Measurements from ENCODE around the gene RSPO3. TPM values are rescaled to one million over a fixed set of nuclear protein-coding genes. Genes with fewer than 3 reads are reported as not detected.

RSPO3 gene
- total RNA-seq, 1 experiment from 2014 or later: not detected

GRCh38 chr6:127128066-127128465 is 9.6 kb downstream of the RSPO3 start:
- BruUV-seq (replicated peaks): no TSS peak
- Mint-ChIP-seq H3K27ac (ENCODE audit: unreplicated experiment) (no peak overlapping the region), H3K4me1 (ENCODE audit: low read depth, unreplicated experiment) (no peaks in the 10 kb centered on the region), H3K27me3 (ENCODE audit: unreplicated experiment) (peaks cover 23% of the 10 kb centered on the region), H3K9me3 (ENCODE audit: low read depth, unreplicated experiment) (no peaks in the 10 kb centered on the region), H3K4me3 (ENCODE audit: low read depth, unreplicated experiment) (no peak overlapping the region), H3K36me3 (ENCODE audit: insufficient read depth, unreplicated experiment) (no peaks in the 10 kb centered on the region)
- intact Hi-C loops (cut with micrococcal nuclease; ENCODE audit: unreplicated experiment): loop anchor here (10.0 kb wide), 1 partner anchor 463 kb away; no protein-coding TSS in a partner anchor
- TF ChIP-seq, protein P1, sequence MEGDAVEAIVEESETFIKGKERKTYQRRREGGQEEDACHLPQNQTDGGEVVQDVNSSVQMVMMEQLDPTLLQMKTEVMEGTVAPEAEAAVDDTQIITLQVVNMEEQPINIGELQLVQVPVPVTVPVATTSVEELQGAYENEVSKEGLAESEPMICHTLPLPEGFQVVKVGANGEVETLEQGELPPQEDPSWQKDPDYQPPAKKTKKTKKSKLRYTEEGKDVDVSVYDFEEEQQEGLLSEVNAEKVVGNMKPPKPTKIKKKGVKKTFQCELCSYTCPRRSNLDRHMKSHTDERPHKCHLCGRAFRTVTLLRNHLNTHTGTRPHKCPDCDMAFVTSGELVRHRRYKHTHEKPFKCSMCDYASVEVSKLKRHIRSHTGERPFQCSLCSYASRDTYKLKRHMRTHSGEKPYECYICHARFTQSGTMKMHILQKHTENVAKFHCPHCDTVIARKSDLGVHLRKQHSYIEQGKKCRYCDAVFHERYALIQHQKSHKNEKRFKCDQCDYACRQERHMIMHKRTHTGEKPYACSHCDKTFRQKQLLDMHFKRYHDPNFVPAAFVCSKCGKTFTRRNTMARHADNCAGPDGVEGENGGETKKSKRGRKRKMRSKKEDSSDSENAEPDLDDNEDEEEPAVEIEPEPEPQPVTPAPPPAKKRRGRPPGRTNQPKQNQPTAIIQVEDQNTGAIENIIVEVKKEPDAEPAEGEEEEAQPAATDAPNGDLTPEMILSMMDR (IDR thresholded peaks at IDR 0.05; ENCODE audit: unreplicated experiment): no peak
- no peak for DNase-seq
- CTCF ChIA-PET: no interaction called here

DNA sequence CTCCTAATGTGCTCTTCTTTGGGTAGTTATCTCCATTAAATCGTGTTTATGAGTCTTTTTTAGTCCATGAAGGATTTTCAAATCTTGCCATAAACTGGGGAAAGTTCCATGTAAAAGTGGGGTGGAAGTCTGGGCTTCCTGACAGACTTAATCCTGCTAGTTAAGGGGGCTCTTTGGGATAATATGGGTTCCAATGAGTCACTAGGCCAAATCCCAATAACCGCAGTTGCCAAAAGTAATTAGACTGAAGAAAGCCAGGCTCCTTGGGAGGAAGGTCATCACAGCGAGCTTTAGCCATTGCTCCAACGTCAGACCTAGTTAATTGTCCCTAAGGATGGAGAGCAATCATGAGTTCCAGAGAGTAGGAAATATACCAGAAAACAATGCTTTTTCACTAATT is 10.8 kb downstream of the RSPO3 start:
- intact Hi-C loops (cut with micrococcal nuclease; ENCODE audit: unreplicated experiment): loop anchor here (10.0 kb wide), 1 partner anchor 464 kb away; no protein-coding TSS in a partner anchor
- no TSS peak for BruUV-seq (replicated peaks)
- H3K27ac Mint-ChIP-seq (ENCODE audit: unreplicated experiment): no peak overlapping the region
- H3K4me3 Mint-ChIP-seq (ENCODE audit: low read depth, unreplicated experiment): no peak overlapping the region
- H3K36me3 Mint-ChIP-seq (ENCODE audit: insufficient read depth, unreplicated experiment): no peaks in the 10 kb centered on the region
- H3K27me3 Mint-ChIP-seq (ENCODE audit: unreplicated experiment): peaks cover 23% of the 10 kb centered on the region
- CTCF ChIA-PET: interaction anchor here (0.6 kb wide), 2 partner anchors 14 to 502 kb away, joined by 3 read pairs; no protein-coding TSS in a partner anchor
- no peak for DNase-seq
- TF ChIP-seq, protein P1 (IDR thresholded peaks at IDR 0.05; ENCODE audit: unreplicated experiment): no peak
- no peaks in the 10 kb centered on the region for H3K9me3 Mint-ChIP-seq (ENCODE audit: low read depth, unreplicated experiment)
- H3K4me1 Mint-ChIP-seq (ENCODE audit: low read depth, unreplicated experiment): no peaks in the 10 kb centered on the region

- TF ChIP-seq, protein P1 (IDR thresholded peaks at IDR 0.05; ENCODE audit: unreplicated experiment): no peak
- CTCF ChIA-PET: no interaction called here
- H3K27ac Mint-ChIP-seq (ENCODE audit: unreplicated experiment): no peak overlapping the region
- DNase-seq: no peak
- H3K4me1 Mint-ChIP-seq (ENCODE audit: low read depth, unreplicated experiment): no peaks in the 10 kb centered on the region
- H3K27me3 Mint-ChIP-seq (ENCODE audit: unreplicated experiment): peaks cover 23% of the 10 kb centered on the region
- no peaks in the 10 kb centered on the region for H3K36me3 Mint-ChIP-seq (ENCODE audit: insufficient read depth, unreplicated experiment)
- BruUV-seq (replicated peaks): no TSS peak
- H3K4me3 Mint-ChIP-seq (ENCODE audit: low read depth, unreplicated experiment): no peak overlapping the region
- H3K9me3 Mint-ChIP-seq (ENCODE audit: low read depth, unreplicated experiment): no peaks in the 10 kb centered on the region
- intact Hi-C loops (cut with micrococcal nuclease; ENCODE audit: unreplicated experiment): no loop called here
These were observed 12.8 kb downstream of the RSPO3 start for GRCh38 chr6:127131275-127131674.

DNA sequence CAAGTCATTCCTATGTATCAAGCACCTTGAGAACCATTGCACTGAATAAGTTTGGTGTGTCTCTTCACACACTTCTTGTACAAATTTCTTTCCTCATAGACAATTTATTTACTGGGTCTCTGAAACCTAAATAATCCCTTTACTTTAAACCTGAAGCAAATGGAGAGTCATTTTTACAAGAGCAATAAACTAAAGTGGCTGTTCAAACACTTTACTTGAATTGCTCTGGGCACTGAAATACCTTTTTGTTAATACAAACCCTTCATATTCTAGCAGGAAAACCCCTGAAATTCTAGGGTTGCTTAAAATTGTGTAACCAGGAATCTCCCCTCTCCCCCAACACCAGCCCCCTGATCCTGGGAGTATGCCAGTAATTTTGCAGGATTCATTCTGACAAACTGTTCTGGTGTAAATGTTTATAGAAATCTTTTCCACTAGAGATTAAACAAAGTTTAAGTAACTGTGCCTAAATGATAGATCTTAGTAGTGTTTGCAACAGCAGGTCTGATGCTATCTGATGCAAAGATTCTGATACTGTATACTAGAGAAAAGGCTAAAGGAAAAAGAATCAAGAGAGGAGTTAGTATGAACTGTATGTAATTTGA is 13.4 kb downstream of the RSPO3 start:
- CTCF ChIA-PET: no interaction called here
- intact Hi-C loops (cut with micrococcal nuclease; ENCODE audit: unreplicated experiment): no loop called here
- H3K27me3 Mint-ChIP-seq (ENCODE audit: unreplicated experiment): peaks cover 23% of the 10 kb centered on the region
- no peaks in the 10 kb centered on the region for H3K36me3 Mint-ChIP-seq (ENCODE audit: insufficient read depth, unreplicated experiment)
- BruUV-seq (replicated peaks): no TSS peak
- H3K4me3 Mint-ChIP-seq (ENCODE audit: low read depth, unreplicated experiment): no peak overlapping the region
- H3K4me1 Mint-ChIP-seq (ENCODE audit: low read depth, unreplicated experiment): no peaks in the 10 kb centered on the region
- H3K9me3 Mint-ChIP-seq (ENCODE audit: low read depth, unreplicated experiment): no peaks in the 10 kb centered on the region
- TF ChIP-seq, protein P1 (IDR thresholded peaks at IDR 0.05; ENCODE audit: unreplicated experiment): no peak
- DNase-seq: no peak
- H3K27ac Mint-ChIP-seq (ENCODE audit: unreplicated experiment): no peak overlapping the region

Data from Calu3 (cell line).